Astrocyte of the cerebellum (primary cell): ENCODE data around the gene UBXN1.

Experiments used
- DNase-seq: peaks from one replicate; pipeline ENCODE4 v3.0.0-alpha.2; 2011; ENCODE audit warnings: low read depth
- H3K4me3 ChIP-seq: 2 replicates; pipeline ENCODE4 v1.5.1; 2011; ENCODE audit warnings: mild to moderate bottlenecking, low read depth, low read length, moderate library complexity
- CTCF ChIP-seq: IDR thresholded peaks from 2 replicates; pipeline ENCODE4 v1.5.1; 2012; ENCODE audit warnings: low read length, low read depth, moderate library complexity, mild to moderate bottlenecking; ENCODE audit errors: missing control alignments
- in situ Hi-C: cut with HindIII; loops from 2 replicates; pipeline ENCODE4 v1.10.0; 2017; ENCODE audit warnings: low sequenced_read_pairs

The UBXN1 gene, protein sequence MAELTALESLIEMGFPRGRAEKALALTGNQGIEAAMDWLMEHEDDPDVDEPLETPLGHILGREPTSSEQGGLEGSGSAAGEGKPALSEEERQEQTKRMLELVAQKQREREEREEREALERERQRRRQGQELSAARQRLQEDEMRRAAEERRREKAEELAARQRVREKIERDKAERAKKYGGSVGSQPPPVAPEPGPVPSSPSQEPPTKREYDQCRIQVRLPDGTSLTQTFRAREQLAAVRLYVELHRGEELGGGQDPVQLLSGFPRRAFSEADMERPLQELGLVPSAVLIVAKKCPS

DNA sequence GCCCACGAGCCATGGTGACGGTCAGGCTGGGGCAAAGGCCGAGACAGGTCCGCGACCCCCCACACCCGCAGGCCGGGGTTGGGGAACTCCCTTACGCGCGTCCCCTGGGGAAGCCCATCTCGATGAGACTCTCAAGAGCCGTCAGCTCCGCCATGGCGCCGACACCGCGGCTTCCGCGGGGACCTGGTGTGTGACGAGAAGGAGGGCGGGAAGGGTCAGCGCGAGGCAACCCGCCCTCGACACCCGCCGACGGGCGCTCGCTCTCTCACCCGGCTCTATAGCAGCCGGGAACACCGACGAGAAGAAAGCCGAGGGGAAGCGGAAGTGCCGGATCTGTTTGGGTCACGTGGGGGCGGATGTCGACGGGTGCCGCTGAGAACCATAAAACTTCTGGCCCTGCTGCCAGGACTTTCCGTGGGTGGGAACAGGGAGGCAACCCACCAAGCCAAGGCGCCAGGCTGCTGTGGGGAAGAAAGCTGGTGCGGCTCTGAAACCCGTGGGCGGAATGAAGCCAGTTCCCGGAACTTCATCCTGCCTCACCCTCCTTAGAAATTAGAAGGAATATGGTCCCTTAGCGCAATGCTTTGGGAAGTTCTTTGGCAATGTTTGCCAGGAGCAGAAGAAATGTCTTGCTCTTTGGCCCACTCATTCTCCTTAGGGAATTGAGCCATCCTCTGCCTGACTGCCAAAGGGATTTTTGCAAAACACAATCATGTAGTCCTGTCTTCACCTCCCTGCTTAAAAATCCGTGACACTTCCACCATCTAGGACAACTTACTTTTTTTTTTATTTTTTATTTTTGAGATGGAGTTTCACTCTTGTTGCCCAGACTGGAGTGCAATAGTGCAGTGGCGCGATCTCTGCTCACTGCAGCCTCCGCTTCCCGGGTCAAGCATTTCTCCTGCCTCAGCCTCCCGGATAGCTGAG, at the start of gene UBXN1:
Gene UBXN1, minus strand, starts transcription at position 304 of the 927 bp plus-strand sequence. Its CDS starts 150 bp downstream, at position 154.
- in situ Hi-C loops = no loop called here
- H3K4me3 ChIP-seq = peak within 1 kb of the TSS; percentile 80
- DNase-seq = peak; percentile 67
- no peak for TF ChIP-seq CTCF

DNA sequence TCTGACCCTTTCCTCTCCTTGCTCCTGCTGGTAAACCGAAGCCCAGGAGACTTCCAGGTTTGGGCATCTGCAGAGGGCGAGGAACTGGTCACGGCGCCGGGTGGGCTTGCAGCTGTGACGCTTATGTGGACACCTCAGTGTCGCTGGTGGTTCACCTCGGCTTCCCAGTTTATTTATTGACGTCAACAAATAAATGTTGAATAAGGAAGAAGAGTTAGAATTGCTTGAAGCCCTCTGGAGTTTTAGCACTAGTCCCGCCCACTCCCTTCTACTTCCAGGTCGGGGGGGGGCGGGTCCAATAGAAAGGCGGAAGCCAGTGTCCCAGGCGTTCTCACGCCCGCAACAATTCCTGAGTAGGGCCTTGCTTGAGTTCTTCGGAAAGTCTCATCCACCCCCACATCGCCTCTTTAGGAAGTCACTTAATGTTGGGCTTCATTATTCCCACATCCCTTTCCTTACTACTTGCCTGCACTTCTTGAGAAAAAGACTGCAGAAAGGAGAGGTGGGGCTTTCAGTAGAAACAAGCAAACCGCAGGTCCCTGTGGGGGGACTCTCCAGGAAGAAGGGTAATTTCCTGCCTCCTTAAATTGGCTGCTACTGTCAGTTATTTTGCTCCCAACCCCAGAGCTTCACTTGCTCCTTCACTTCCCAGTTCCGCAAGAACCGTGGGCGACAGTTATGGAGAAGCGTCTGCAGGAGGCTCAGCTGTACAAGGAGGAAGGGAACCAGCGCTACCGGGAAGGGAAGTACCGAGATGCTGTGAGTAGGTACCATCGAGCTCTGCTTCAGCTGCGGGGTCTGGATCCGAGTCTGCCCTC, 49.5 kb upstream of the UBXN1 start, which contains the start of gene TTC9C:
Gene TTC9C, plus strand, starts transcription at position 316 of the 818 bp plus-strand sequence. Its CDS starts 363 bp downstream, at position 679.
- DNase-seq = peak; percentile 57
- in situ Hi-C loops = no loop called here
- H3K4me3 ChIP-seq = peak within 1 kb of the TSS; percentile 94
- no peak for TF ChIP-seq CTCF

DNA sequence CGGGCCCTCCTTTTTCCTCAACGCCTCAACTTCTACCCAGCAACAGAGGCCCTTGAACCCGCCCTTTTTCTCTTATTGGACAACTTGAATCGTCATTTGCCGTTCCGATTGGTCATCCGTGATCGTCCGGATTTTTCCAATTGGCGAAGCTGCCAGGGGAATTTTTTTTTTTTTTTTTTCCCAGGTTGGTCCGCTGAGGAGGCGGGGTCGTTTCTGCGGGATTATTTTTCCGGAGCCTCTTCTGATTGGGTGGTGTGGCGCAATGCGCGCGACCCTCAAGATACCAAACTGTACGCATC, 48.9 kb upstream of the UBXN1 start:
- peak; percentile 94 for DNase-seq
- in situ Hi-C loops = no loop called here
- TF ChIP-seq CTCF = no peak

DNA sequence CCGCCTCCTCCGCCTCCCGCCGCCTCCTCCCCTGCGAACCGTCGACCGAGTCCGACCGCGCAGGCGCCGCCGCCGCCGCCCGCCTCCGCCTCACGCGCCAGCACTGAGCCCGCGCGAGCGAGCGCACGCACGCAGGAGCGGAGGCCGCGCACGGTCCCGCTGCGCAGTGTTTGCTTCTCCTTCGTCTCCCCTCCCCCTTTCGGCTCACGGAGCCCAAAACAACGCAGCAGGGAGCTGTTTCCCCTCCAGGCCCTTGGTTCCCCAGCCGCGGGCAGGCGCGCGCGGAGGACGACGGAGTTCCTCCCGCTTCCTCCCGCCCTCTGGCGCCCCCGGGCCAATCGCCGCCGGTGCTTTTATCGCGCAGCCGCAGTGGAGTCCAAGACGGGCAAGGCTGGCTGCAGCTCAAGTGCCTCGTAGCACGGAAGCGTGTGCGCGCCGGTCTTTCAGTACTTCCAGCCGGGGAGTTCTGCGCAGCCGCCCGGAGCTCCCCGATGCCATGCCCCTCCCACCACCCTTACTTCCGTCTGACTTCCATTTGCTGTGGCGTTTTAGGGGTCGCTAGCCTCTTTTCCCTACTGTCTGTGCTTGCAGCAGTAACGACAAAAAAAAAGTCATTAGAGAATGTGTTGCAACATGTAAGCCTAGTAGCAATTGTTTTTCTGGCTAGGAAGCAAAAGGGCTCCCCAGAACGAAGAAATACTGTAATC, 48.4 kb upstream of the UBXN1 start, which contains the start of gene HNRNPUL2:
Gene HNRNPUL2, minus strand, starts transcription at position 293 of the 707 bp plus-strand sequence. CDS start 301 bp downstream, outside the sequence.
- H3K4me3 ChIP-seq = peak within 1 kb of the TSS; percentile 94
- in situ Hi-C loops = no loop called here
- no peak for TF ChIP-seq CTCF
- peak; percentile 99 for DNase-seq

More for the DNA sequence above, 48.9 kb upstream of the UBXN1 start:
- peak overlapping the region; percentile 94 for H3K4me3 ChIP-seq

DNA sequence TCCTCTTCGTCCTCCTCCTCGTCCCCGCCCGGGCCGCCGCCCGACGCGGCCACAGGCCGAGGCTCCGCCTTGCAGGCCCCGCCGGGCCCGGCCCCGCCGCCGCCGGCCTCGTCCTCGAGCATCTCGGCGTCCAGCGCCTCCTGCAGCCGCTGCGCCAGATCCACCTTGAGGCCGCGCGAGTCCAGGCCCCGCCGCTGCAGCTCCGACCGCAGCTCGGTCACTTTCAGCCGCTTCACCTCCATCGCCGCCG, 48.0 kb upstream of the UBXN1 start:
- TF ChIP-seq CTCF = no peak
- in situ Hi-C loops = no loop called here
- peak overlapping the region; percentile 94 for H3K4me3 ChIP-seq
- no peak for DNase-seq
